Fibroblast of skin of right biceps (primary cell): ENCODE results near the gene PKN3.
"Not testable (repeated sequence)": the region's sequence is repeated elsewhere in the genome, so short reads cannot be mapped to it uniquely, and the experiment has no call there.

Experiments used
- DNase-seq: peaks from one replicate; pipeline ENCODE4 v3.0.0-alpha.2; 2013

Gene PKN3

DNA sequence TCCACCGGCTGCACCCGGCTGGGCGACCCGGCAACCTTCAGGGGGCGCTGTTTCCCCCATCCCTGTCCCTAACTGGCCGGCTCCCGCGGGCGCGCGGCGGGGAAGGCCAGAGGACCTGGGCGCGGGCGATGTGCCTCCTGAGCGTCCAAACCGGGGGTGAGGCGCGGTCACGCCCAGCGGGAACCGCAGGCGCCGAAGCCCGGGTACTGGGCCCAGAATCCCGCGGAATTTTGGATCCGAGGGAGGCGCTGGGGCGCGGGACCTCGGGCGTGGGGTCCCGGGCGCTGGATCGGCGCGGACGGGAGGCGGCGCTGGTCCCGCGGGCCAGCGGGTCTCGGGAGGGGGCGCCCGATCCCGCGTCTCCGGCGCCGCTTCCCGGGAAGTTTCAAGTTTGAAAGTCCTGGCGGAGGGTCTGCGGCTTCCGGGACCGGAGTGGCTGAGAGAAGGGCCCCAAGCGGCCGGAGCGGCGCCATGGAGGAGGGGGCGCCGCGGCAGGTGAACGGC lies at the start of gene PKN3:
Gene PKN3 (plus strand): TSS at position 59 of the 504 bp plus-strand sequence. CDS start 413 bp downstream, at position 472.
- peak; percentile 80 for DNase-seq

GRCh38 chr9:128653908-128654307 lies 48.4 kb upstream of the PKN3 start:
- no peak for DNase-seq

DNA sequence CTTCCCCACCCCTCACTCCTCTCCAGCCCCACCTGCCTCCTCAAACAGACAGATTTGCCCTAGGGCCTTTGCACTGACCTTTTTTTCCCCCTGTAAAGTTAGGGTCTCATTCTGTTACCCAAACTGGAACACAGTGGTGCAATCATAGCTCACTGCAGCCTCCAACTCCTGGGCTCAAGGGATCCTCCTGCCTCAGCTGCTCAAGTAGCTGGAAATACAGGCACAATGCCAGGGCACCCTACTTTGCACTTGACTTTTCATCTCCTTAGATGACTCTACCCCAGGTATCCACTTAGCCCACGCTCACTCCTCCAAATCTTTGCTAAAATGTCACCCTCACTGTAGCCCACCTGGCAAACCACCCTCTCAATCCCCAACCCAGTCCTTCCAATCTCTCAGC lies 47.8 kb upstream of the PKN3 start:
- no peak for DNase-seq

GRCh38 chr9:128656416-128657343 lies 45.6 kb upstream of the PKN3 start, which contains the start of gene DYNC2I2:
DYNC2I2 (minus strand) TSS chr9:128656847; CDS start chr9:128656726, 121 bp downstream.
- DNase-seq = peak; percentile 94

GRCh38 chr9:128657344-128657704 lies 45.0 kb upstream of the PKN3 start:
- no peak for DNase-seq

GRCh38 chr9:128657796-128658195 lies 44.5 kb upstream of the PKN3 start:
- no peak for DNase-seq

DNA sequence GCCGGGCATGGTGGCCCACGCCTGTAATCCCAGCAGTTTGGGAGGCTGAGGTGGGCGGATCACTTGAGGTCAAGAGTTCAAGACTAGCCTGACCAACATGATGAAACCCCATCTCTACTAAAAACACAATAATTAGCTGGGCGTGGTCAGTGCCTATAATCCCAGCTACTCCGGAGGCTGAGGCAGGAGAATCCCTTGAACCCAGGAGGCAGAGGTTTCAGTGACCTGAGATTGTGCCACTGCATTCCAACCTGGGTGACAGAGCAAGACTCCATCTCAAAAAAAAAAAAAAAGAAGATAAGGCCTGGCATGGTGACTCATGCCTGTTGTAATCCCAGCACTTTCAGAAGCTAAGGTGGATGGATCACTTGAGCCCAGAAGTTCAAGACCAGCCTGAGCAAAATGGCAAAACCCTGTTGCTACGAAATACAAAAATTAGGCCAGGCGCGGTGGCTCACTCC lies 35.8 kb upstream of the PKN3 start:
- DNase-seq = peak; percentile 47

GRCh38 chr9:128669786-128670185 lies 32.5 kb upstream of the PKN3 start:
- DNase-seq = no peak

DNA sequence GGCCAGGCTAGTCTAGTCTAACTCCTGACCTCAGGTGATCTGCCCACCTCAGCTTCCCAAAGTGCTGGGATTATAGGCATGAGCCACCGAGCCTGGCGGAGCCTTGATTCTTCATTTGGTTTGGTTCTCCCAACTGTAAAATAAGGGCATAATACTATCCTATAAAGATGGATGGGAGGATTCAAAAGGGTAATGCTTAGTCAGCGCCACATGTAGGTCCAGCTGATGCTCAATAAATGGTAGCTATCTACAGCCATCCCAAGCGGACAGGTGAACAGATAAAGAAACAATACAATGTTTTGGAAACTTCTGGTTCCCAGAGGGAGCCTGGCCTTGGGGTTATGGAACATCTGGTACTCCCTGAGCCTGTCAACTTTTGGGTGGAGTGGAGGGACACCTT lies 26.9 kb upstream of the PKN3 start:
- no peak for DNase-seq

DNA sequence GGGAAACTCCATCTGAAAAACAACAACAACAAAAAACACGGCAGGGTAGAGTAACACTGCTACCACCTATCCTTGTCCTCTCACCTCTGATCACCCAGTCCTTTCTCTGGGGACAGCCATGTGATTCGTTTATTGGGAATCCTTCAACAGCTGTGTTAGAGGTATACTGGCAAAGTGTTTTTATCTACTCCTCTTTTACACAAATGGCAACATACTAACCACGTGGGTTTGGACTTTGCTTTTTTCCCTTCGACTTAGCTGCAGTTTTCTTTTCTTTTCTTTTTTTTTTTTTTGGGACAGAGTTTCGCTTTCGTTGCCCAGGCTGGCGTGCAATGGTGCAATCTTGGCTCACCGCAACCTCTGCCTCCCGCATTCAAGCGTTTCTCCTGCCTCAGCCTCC lies 24.5 kb upstream of the PKN3 start:
- no peak for DNase-seq

DNA sequence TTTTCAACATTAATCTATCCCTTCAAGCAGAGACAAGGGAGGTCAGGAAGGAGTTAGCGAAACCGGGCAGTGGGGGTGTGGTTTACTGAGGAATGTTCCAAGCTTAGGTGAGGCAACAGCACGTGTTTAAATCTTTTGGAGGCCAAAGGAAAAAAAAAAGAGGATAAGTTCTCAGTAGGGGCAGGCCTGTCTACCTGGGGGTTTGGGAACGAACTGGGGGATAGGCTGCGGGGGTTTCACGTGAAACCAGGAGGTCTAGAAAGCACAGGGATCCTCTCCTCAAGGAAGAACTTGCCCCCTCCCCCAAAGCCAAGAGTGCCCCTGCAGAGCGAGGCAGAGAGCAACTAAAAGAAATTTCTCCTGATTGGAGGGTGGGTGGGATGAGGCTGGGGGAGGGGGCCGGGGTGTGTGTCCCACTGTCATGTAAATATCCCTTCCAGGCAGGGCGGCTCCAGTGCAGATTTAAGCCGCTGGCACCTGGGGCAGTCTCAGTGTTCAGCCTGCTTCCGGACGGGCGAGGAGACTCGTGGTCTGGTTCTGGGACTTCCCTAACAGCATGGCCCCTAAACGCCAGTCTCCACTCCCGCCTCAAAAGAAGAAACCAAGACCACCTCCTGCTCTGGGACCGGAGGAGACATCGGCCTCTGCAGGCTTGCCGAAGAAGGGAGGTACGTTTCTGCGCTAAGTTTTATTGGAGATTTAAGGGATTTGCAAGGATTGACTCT lies 18.8 kb upstream of the PKN3 start:
- DNase-seq = peak; percentile 49

- DNase-seq = no peak
Observed at GRCh38 chr9:128684065-128684324, 18.3 kb upstream of the PKN3 start.

- peak; percentile 80 for DNase-seq
Observed at GRCh38 chr9:128684325-128685199, 17.7 kb upstream of the PKN3 start.

- no peak for DNase-seq
Observed at GRCh38 chr9:128685636-128686489, 16.4 kb upstream of the PKN3 start.

DNA sequence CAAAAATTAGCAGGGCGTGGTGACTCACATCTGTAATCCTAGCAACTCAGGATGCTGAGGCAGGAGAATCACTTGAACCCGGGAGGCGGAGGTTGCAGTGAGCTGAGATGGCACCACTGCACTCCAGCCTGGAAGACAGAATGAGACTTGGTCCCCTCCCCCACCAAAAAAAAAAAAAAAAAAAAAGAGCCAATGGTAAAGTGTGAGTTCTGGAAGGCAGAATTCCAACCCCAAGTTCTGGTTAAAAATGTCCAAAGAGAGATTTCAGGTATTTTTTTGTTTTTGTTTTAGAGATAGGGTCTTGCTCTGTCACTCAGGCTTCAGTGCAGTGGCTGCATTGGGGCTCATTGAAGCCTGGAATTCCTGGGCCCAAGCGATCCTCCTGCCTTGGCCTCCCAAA lies 14.8 kb upstream of the PKN3 start:
- no peak for DNase-seq

DNA sequence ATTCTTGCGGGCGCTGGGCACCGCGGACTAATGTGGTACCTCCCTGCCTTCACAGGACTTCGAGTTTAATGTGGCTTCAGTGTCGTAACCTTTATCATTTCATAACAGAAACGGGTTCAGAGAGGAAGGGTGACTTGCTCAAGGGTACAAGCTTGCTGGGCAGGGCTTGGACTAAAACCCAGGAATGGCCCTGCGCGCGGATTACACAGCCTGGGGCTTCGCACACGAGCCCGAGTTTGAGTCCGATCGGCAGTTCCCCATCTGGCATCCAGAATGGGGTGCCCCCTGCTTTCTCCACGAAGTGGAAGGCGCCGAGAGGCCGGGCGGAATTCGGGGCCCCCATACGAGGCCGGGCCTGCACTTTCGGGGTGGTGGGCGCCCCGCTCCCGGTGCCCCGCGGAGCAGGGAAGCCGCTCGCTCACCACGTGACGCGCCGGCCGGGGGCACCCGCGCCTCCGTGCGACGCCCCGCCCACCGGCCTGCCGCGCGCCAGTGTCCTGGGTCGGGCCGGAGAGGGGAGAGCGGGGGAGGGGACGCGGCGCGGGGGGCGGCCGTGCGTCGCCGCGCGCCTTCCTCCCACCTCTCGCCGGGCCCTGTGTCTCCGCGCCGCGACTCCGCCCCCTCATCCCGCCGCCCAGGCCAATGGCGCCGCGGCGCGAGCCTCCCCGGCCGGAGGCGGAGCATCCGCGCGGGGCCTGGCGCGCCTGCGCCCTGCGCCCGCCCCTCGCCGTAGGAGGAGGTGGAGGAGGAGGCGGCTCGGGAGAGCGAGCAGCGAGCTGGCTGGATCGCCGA lies 13.6 kb upstream of the PKN3 start, which contains the start of gene SET:
Gene SET (plus strand): TSS at position 722 of the 792 bp plus-strand sequence. CDS start 361 bp downstream, outside the sequence.
- DNase-seq = peak; percentile 96

DNA sequence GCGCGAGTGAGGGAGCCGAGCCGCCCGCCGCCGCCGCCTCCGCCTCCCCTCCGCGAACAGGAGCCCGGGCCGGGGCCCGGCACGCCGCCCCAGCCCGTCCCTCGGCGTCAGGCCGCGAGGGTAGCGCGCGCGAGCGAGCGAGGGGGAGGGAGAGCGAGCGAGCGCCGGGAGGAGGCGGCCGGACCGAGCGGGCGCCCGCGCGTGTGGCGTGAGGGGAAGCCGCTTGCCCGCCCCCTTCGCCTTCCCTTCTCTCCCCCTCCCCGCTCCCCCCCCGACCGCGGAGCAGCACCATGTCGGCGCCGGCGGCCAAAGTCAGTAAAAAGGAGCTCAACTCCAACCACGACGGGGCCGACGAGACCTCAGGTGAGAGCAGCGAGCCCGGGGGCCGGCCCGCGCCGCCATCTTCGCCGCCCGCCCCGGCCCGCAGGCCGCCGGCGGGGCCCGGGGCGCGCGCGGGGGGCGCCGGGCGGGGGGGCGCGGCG lies 13.0 kb upstream of the PKN3 start:
- no peak for DNase-seq

- peak; percentile 69 for DNase-seq
Observed at GRCh38 chr9:128689820-128690683, 12.3 kb upstream of the PKN3 start.

GRCh38 chr9:128690684-128691034 lies 11.6 kb upstream of the PKN3 start:
- no peak for DNase-seq

DNA sequence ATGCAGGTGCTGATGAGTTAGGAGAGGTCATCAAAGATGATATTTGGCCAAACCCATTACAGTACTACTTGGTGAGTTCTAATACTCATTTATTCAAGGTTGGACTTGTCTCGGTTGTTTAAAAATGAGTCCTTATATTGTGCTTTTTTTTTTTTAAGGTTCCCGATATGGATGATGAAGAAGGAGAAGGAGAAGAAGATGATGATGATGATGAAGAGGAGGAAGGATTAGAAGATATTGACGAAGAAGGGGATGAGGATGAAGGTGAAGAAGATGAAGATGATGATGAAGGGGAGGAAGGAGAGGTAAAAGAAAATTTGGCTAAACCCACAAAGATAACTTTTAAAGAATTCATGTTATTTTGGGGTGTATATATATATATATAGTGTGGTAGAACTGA lies 8.6 kb upstream of the PKN3 start:
- DNase-seq = not testable (repeated sequence)
